GM12875 (cell line): ENCODE results near the gene FBLIM1.

Experiments used
- H3K4me3 ChIP-seq: one replicate; pipeline ENCODE4 v1.5.1; 2011; ENCODE audit warnings: low read depth, low read length, control low read depth
- CTCF ChIP-seq: IDR thresholded peaks from 2 replicates; pipeline ENCODE4 v1.5.1; 2011; ENCODE audit warnings: low read depth, mild to moderate bottlenecking, control low read depth, inconsistent platforms, low read length, moderate library complexity, borderline replicate concordance; ENCODE audit not compliant: insufficient read depth

The FBLIM1 gene

GRCh38 chr1:15758343-15758931 lies at the start of gene FBLIM1:
FBLIM1 (plus strand) TSS chr1:15758795; CDS start chr1:15764984, 6,189 bp downstream.
- TF ChIP-seq CTCF: no peak
- no peak within 1 kb of the TSS for H3K4me3 ChIP-seq

- no peak for TF ChIP-seq CTCF
- no peak overlapping the region for H3K4me3 ChIP-seq
Measured at GRCh38 chr1:15709226-15709625, 49.4 kb upstream of the FBLIM1 start.

- TF ChIP-seq CTCF: no peak
Measured at GRCh38 chr1:15712168-15712567, 46.4 kb upstream of the FBLIM1 start.

GRCh38 chr1:15714406-15715136 lies 44.0 kb upstream of the FBLIM1 start:
- TF ChIP-seq CTCF: no peak
- H3K4me3 ChIP-seq: no peak overlapping the region

More at GRCh38 chr1:15712168-15712567, 46.4 kb upstream of the FBLIM1 start:
- H3K4me3 ChIP-seq: no peak overlapping the region

- TF ChIP-seq CTCF: no peak
Measured at GRCh38 chr1:15717418-15718125, 41.0 kb upstream of the FBLIM1 start.

GRCh38 chr1:15718199-15718601 lies 40.4 kb upstream of the FBLIM1 start:
- H3K4me3 ChIP-seq: no peak overlapping the region
- TF ChIP-seq CTCF: no peak

More at GRCh38 chr1:15717418-15718125, 41.0 kb upstream of the FBLIM1 start:
- H3K4me3 ChIP-seq: no peak overlapping the region
